Islet precursor cell (in vitro differentiated cells): ENCODE data around the gene LRRC14B.

Source experiments
- DNase-seq: peaks from one replicate; pipeline ENCODE4 v3.0.0-alpha.2; 2018

Gene LRRC14B

DNA sequence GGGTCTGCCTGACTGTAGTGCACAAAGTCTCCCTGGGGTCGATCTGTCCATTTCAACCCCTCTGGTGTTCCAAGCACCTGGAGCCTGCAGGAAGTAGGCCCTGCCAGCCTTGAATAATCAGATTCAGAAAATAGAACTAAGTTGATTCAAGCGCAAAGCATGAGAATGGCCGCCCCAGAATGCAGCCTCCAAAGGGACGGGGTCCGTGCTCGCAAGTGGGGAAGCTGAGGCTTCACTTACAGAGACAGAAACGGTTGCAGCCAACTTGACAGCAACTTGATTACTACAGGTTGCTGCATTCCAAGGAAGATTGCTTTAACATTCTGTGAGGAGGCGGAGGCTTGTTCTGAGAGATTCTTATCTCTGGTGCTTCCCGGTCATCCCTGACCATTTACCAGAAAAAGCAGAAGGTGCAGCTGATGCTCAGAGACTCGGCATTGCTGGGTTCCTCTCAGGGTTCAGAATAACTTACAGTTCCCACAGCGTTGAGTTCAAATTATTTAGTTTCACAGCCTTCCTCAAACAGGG lies 14.9 kb upstream of the LRRC14B start:
- DNase-seq, result peak; percentile 73

DNA sequence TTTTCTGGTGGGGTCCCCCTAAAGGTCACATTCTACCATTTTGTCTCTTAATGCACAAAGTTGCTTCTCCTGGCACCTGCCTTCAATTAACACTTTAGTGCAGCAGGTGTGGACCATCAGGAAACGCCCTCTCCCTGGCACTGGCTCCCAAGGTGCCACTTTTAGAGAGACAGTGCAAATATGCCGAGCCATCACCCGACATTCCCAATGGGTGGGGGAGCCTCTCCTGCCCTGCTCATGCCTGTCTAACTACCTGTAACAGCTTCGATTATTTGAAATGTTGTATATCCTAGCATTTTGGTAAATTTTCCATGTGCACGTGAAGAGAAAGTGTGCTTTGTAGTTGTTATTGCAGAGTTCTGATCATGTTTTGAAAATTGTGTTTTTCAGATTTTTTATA lies 13.2 kb upstream of the LRRC14B start:
- no peak for DNase-seq

DNA sequence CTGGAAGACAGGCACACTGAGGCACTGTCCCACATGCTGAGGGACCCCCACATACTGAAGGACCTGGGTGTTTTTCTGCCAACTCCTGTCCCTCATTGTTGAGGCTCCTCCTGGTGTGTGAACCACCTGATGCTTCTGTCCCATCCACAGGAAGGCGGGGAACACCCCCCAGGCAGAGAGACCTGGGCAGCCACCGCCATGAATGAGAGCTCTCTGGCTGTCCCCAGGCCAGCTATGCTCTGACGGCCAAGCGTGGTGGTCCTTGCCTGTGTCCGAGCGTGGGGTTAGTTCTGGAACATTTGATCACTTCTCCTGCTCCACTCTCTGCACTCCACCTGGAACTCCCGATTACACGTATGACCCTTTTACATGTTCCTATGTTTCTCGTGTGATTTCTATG lies 11.9 kb upstream of the LRRC14B start:
- no peak for DNase-seq

DNA sequence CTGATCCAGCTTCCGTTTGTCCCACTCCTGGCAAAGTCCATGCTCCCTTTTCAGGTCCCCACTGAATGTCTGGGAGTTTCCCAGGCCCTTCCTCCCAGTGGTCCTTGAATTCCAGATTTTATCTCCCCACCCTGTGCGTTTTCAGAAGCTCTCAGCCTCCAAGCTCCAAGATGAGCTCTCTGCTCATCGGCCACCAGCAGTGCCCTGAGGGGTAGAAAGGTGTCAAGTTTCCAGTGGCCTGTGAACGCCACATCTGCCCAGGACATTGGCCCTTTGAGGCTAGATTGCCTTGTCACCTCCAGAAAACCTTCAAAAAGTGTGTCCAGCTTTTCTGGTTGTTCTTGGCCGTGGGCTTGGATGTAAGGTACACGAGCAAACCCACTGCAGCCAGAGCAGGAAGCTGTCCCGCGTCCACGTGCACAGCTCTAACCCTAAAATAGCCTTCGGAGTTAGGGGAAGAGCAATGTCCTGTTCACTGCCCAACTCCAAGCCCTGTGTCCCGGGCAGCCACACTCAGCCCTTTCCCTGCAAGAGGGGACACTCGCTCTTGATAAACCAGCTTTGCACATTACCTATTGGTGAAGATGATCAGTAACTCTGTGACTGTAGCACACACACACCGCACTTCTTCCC lies 10.9 kb upstream of the LRRC14B start:
- DNase-seq, result peak; percentile 76

DNA sequence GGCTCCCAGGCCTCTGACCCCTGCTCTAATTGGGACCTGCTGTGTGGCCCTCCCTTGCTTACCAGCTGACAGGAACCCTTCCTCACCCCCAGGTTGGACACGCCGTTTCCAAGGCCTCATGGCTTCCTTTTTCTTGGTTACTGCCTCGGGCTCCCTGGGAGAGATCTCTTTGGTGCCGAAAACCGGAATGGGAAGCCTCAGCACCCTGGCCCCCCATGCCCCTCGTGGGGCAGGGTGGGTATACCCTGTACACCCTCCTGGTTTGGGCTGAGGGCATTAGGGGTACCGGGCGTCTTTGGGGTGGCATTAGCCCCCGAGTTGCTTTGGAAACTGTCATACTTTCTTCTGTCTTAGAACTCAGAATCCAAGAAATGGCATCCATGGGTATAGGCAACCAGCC lies 10.1 kb upstream of the LRRC14B start:
- no peak for DNase-seq

DNA sequence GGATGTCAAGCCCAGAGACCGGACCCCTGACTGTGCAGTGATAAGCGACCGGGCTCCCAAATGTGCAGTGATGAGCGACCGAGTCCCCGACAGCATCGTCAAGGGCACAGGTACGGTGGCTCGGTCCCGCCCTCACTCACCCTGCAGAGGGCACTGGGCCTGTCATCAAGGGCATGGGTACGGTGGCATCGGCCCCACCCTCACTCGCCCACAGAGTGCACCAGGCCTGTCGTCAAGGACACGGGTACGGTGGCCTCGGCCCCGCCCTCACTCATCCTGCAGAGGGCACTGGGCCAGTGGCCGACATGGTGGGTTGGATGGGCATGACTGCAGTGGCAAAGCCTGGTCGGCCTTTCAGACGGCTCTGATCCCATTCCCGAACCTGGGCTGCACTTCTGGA lies 9.7 kb upstream of the LRRC14B start:
- DNase-seq, result no peak

DNA sequence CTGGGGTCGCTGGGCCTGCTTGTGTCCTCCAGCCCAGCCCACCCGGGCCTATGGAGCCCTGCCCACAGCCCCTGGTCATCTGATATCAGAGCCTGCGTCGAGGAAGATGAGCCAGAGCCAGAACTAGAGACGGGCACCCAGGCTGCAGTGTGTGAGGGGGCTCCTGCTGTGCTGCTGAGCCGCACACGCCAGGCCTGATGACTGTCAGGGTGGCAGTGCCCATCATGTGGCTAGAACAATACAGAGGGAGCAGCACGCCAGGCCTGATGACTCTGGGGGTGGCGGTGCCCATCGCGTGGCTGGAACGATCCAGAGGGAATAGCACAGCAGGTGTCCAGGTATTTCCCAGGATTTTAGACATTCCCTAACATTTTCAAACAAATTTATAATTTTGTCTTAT lies 9.2 kb upstream of the LRRC14B start:
- DNase-seq, result no peak

DNA sequence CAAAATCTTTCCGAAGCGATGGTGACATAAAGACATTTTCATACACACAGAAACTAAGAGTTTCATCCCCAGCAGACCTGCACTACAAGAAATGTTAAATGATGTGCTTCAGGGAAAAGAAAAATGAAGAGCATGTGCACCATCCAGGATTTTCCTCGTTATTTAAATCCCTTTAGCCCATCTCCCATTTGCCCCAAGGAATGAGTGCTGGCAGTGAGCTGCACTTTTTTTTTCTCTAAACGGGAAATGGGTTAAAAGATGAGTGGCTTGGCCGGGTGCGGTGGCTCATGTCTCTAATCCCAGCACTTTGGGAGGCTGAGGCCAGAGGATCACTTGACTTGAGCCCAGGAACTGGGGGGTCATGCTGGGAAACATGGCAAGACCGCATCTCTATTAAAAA lies 6.8 kb upstream of the LRRC14B start:
- DNase-seq, result no peak

DNA sequence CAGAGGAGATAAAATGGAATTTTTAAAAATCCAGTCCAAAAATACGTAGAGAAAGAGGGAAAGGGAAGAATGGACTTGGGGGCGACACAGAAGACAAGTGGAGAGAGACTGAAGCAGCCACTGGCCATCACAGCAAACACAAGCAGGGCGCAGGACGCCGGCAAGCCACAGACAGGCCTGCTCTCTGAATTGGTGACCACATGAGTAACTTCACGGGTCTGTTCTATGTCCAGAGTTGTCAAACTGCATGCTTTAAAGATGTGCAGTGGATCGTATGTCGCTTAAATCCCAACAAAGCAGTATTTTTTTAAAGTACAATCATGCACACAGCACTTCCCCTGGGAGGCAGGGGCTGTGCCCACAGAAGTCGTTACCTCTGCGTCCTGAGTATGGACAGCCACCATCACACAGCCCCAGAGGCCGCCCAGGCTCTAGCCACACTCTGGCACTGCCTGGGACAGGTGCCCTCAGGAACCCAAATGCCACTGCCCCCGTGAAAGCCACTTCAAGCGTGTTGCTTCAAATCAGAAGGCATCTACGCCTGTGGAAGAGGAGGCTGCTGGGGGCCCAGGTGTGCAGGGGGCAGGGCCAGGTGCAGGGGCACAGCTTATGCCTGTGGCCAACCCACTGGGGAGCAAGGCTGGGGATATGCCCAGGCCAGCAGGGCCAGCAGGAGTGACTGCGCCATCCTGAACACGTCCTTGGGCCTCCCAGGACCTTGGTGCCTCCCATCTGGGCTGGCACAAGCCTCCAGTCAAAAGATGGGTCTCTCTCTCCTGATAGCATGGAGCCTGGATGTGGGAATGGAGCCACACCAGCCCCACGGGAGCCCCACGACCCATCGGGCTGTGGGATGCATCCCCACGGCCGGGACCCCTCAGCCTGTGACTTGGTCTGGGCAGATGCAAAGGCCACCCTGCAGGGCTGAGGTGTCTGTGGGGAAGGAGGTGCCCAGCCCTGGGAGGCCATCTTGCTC lies 5.9 kb upstream of the LRRC14B start:
- DNase-seq, result no peak

DNA sequence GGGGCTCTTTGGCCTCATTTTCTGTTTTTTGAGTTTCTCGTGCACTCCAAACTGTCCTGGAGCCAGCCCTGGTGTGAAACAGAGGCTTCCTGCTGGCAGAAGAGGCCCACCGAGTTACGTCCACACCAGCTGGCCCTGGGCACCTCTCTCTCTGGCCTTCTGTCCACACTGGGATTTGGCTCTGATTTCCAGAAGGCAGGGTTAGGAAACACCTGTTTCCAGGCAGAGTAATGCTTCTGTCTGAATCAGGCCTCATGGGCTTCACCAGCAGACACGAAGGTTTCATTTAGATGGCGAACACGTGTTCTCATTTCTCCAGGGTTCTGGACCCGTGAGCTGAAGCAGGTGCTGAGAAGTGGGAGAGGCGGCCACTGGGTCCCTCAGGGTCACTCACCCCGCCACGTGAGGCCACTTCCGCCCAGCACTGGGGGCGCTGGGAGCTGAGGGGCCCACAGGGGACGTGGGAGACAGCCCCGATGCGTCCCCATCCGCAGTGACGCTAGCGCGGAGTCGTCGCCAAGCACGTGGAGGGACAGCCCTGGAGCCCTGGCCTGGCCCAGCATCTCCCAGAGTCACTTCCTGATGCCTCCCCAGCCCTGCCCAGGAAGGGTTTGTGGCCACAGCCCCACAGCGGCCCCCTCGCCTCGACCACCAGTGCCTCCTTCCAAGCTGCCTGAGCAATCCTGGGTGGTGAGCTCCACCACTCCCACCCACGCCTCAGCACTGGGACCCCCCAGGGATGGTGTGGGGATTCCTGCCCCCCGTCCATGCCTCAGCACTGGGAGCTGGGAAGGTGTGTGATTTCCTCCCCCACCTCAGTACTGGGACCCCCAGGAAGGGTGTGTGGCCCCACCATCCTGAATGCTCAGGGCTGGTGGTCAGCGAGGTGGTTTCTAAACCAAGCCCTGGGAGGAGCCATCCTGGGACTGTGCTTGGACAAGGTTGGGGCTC lies 4.9 kb upstream of the LRRC14B start:
- no peak for DNase-seq

DNA sequence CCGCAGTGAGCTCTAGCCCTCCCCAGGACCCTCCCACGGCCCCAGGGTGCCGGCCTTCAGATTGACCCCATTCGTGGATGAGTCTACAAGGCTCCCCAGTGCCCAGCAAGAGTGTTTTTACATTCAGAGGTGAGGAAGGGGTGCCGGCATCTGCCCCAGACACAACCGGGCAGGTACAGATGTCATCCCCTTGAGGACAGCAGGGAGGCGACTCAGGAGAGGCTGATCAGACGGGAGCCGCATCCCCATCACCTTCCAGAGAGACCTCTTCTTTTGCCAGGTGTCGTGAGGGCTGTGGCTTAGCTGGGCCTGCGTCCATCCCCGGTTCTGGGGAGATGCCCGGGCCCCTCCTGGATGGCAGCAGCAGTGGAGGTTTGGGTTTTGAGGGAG lies 4.3 kb upstream of the LRRC14B start:
- no peak for DNase-seq

DNA sequence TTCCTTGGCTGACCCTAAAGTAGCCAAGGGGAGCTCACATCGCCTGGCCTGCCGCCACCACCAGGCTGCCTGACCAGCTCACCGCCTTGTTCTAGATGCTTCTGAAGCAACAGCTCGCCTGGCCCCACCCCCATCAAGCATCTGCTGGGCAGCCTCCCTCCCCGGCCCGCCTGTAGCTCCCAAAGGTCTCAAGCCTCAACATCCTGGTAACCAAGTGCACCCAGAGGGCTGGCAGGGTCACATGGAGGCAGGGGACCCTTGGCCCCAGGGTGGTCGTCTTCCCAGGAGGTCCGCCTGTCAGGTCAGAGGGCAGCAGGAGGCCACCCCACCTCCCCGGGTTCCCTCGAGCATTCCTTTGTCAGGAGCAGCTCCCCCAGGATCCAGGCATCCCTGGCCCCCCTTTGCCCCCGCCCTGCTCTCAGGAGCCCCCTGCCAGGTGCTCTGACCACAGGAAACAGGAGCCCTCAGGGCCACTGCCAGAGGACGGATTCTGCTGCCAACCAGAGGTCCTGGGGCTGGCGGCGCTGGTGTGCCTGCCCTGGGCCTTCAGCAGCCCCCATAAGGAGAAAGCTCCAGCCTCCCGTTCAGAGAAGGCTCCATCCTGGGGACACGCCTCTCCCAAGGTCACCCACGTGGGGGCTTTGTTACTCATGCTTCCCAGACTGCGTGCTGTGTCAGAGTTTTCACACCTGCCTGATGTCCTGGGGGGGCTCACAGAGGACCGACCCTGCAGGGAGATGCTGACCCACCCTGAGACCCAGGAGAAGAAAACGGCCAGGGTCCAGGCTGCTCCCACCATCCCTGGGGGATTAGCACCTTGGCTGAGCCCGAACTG lies 3.5 kb upstream of the LRRC14B start:
- no peak for DNase-seq

DNA sequence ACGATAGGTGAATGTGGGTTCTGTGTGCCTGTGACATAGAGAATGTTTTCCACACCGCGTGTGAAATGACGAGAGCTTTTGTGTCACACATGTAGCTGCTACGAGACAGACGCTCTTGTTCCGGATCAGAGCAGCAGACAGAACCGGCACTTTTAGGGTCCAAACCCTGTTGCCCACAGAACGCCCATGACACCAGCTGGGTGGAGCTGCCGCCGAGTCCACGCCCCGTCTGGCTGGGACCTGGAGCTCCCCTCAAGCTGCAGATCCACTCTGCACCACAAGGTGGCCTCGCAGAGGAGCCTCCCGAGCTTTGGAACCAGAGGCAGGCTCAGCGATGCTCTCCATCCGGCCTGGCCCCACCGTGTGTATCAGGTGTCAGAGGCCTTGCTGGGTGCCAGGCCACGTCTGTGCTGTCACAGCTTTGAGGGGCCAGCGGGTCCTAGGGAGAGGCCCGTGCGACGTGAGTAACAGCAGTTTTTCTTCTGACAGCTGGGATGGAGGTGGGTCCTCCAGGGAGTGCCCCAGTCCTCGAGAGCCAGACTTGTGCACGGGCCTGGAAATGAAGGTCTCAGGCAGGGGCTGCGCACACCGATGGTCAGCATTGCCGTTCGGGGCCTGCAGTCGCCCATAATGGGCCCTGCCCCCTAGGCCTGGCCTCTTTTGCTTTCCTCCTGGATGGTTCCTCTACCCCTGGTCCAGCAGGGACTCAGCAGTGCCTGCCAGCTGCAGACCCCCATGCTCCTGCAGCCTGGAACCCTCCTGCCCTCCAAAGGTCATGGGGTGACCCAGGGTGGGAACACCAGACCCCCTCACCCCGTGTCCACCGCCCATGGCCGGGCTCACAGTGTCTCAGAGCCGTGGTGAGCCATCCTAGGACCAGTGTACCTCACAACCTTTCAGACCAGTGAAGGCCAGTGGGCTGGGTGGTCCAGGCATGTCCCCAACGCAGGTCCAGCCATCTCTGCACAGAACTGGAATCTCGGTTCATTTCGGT lies 2.5 kb upstream of the LRRC14B start:
- peak; percentile 93 for DNase-seq

DNA sequence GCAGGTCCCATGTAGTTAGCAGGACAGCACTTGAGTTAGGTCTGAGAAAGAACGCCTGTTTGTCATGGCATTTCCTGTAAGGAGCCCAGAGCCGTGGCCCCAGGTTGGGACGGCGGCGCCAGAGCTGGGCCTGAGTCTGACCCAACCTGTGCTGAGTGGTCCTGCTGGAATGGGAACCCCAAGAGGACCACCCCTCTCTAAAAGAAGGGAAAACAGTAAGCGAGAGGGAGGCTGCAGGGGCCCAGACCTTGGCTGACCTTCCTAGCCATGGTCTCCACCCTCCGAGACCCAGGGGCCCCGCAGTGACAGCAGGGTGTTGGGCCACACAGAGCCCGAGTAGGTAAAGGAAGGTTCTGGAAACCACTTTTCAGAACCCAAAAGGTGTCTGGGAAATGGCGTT lies 1.8 kb upstream of the LRRC14B start:
- DNase-seq, result no peak

DNA sequence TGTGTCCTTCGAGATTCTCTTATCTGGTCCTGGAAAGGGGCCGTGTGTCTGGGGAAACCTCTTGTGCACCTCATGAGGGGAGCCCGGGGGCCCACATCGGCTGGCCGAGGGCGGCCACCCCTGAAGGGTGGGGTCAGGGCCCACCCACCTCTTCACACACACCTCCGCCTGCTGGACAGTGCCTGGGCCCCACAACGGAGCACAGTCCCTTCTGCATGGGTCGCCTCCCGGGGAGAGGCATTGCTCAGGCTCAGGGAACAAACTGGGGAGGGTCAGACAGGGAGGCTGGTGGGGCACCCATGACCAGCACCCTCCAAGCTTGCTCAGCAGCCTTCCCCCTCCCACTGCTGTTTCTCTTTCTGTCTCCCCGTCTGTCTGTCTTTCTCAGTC lies 1.3 kb upstream of the LRRC14B start:
- DNase-seq, result no peak

DNA sequence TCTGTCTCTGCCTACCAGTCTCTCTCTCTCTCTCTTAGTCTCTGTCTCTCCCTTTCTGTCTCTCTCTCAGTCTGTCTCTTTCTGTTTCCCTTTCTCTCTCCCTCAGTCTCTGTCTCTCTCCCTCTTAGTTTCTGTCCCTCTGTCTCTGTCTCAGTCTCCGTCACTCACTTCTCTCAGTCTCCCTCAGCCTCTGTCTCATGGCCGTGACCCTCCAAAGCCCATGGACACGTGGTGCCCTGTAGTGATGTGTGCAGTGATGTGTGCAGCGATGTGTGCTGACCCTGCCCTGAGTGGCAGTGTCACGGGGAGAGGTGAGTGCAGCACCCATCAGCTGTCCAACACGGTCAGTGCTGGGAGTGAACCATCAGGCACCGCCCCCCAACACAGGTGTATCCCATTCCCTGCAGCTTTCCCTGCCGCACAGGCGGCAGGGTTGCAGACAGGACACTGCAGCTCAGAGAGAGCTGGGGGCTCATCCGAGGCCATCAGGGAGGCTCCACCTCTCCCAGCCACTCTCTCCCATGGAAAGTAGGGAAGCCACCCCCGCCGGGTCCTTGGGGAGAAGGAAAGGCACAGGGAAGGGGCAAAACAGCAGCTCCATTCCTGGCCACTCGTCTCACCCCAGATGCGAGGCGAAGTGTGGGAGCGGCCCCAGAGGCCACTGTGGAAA lies 794 bp upstream of the LRRC14B start:
- no peak for DNase-seq

DNA sequence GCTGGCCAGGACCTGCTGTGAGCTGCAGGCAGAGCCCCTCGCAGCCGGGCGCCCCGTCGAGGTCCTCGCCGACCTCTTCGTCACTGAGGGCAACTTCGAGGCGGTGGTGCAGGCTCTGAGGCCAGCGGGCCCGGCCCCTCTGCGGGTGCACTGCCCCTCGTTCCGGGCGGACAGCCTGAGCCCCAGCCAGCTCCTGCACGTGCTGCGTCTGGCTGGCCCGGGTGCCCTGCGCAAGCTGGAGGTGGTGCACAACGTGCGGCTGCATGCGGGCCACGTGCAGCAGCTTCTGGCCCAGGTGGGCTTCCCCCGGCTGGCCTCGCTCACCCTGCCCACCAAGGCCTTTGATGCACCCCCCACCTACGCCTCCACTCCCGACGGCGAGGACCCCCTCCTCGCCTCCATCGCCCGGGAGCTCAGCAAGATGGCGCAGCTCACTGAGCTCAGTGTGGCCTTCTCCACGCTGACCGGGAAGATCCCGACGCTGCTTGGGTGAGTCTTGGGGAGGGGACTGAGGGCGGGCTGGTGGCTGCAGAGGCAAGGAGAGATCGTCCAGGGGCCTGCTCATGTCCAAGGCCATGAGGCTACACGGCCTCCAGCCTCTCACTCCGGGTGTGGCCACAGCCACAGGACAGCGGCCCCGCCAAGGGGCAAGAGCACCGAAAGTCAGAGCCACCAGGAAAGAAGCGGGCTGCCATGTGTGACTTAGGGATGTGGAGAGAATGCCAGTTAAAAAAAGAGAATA lies 825 bp downstream of the LRRC14B start:
- no peak for DNase-seq

DNA sequence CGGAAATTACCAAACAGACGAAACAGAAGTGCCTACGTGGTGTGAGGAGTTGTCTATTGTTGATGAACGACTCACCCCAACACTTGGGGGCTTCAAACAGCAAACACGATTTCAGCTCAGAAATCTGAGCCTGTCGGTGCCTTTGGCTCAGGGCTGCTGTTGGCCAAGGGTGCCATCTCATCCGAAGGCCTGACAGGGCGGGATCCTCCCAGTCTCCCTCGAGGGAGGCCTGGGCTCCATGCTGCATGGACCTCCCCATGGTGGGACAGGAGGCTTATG lies 1.3 kb downstream of the LRRC14B start:
- DNase-seq, result no peak

DNA sequence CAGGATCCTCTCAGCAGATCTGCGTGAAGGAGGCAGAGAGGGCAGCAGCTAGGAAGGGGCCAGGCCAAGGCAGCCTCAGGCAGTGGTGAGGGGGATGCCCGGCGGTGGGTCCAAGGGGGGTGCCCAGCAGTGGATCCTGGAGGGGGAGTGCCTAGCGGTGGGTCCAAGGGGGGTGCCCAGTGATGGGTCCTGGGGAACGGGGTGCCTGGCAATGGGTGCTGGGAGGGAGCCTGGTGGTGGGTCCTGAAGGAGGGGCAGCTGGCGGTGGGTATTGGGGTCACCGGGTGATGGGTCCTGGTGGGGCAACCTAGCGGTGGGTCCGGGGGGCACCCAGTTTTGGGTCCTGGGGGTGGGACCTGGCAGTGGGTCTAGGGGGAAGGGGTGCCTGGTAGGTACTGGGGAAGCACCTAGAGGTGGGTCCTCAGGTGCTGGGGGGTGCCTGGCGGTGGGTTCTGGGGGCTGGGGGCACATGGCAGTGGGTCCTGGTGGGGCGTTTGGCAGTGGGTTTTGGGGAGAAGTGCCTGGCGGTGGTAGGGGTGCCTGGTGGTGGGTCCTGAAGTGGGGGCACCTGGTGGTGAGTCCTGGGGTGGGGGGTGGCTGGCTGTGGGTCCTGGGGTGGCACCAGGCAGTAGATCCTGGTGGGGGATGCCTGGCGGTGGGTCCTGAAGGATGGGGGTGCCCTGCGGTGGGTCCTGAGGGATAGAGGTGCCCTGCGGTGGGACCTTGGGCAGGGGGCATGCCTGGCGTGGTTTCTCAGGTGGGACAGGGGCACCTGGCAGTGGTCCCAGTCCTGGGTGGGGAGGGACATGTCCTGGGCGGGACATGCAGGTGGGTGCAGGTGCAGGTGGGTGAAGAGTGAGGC lies 1.9 kb downstream of the LRRC14B start:
- no peak for DNase-seq
